ENCODE results near the gene PARP6.

DNA sequence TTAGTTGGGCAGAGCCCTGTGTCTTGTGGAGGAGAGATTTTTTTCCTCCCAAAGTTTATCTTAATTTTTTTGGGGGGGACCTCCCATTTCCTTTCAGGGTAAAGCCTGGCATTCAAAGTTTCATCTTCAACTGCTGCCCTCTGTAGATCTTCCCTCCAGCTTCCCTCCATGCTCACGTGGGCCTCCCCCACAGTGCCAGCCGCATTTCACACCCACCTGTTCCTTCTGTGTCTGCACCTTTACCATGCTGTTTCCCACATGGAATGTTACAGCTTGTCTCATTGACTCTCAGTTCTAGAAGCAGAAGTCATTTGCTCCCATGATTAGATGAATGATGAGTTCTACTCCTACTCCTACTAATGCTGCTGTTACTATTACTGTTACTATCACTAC, 41.1 kb upstream of the PARP6 start:
- TF ChIP-seq, protein P1, sequence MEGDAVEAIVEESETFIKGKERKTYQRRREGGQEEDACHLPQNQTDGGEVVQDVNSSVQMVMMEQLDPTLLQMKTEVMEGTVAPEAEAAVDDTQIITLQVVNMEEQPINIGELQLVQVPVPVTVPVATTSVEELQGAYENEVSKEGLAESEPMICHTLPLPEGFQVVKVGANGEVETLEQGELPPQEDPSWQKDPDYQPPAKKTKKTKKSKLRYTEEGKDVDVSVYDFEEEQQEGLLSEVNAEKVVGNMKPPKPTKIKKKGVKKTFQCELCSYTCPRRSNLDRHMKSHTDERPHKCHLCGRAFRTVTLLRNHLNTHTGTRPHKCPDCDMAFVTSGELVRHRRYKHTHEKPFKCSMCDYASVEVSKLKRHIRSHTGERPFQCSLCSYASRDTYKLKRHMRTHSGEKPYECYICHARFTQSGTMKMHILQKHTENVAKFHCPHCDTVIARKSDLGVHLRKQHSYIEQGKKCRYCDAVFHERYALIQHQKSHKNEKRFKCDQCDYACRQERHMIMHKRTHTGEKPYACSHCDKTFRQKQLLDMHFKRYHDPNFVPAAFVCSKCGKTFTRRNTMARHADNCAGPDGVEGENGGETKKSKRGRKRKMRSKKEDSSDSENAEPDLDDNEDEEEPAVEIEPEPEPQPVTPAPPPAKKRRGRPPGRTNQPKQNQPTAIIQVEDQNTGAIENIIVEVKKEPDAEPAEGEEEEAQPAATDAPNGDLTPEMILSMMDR (optimal IDR thresholded peaks at IDR 0.05 in 1 of 3, IDR thresholded peaks at IDR 0.05 in 1 of 3, conservative IDR thresholded peaks at IDR 0.05 in 1 of 3; ENCODE audit: extremely low read depth in 1 of 3, insufficient read depth in 2 of 3, low read length in 3 of 3), result no peak
- TF ChIP-seq EZH2 (IDR thresholded peaks at IDR 0.05; ENCODE audit: low read length), result no peak

Data from keratinocyte (primary cell).